Spleen (tissue), 11 donors: ENCODE measurements around the gene RAB25. TPM values are rescaled to one million over a fixed set of nuclear protein-coding genes. Genes with fewer than 3 reads are reported as not detected.

ENCODE experiments used
- DNase-seq: peaks from one replicate; pipeline ENCODE4 v3.0.0-alpha.2; 2020
- H3K27ac ChIP-seq, 8 donors: fragments of 200-600 bp; sonication (generic) in 7 of 8; 1 replicate in 4 of 8; 2 replicates in 4 of 8; pipeline versions ENCODE4 v1.5.0 to v1.8.0; 2016 to 2021; ENCODE audit warnings: inconsistent platforms in 4 of 8, mild to moderate bottlenecking in 4 of 8, moderate library complexity in 1 of 8
- H3K27me3 ChIP-seq, 7 donors: fragments of 200-600 bp; sonication (generic) in 6 of 7; replicated peaks in 1 of 7; 1 replicate in 4 of 7; 2 replicates in 3 of 7; pipeline versions ENCODE4 v1.5.0 to v1.8.0; 2016 to 2021; ENCODE audit warnings: inconsistent platforms in 3 of 7, mild to moderate bottlenecking in 1 of 7
- H3K36me3 ChIP-seq, 6 donors: fragments of 200-600 bp; sonication (generic) in 5 of 6; 1 replicate in 4 of 6; 2 replicates in 2 of 6; pipeline versions ENCODE4 v1.5.0 to v1.8.0; 2016 to 2021; ENCODE audit warnings: inconsistent platforms in 2 of 6
- H3K4me1 ChIP-seq, 6 donors: fragments of 200-600 bp; sonication (generic) in 5 of 6; 1 replicate in 3 of 6; 2 replicates in 3 of 6; pipeline versions ENCODE4 v1.5.0 to v1.8.0; 2016 to 2021; ENCODE audit warnings: inconsistent platforms in 3 of 6
- H3K4me3 ChIP-seq, 8 donors: fragments of 200-600 bp; sonication (generic) in 7 of 8; 1 replicate in 4 of 8; 2 replicates in 4 of 8; pipeline versions ENCODE4 v1.5.0 to v1.8.0; 2016 to 2021; ENCODE audit warnings: inconsistent platforms in 4 of 8, mild to moderate bottlenecking in 4 of 8, moderate library complexity in 2 of 8
- H3K9me3 ChIP-seq, 8 donors: fragments of 200-600 bp; sonication (generic) in 7 of 8; 1 replicate in 4 of 8; 2 replicates in 4 of 8; pipeline versions ENCODE4 v1.5.0 to v1.8.0; 2016 to 2021; ENCODE audit warnings: inconsistent platforms in 4 of 8
- POLR2A ChIP-seq, 3 donors: fragments of 450-650 bp; IDR thresholded peaks; one replicate each; pipeline ENCODE4 v1.5.1; 2017; ENCODE audit warnings: antibody characterized with exemption in 3 of 3, mild to moderate bottlenecking in 1 of 3
- POLR2AphosphoS5 ChIP-seq, 3 donors: sonication (generic); formaldehyde crosslinking; IDR thresholded peaks; one replicate each; pipeline ENCODE4 v1.5.1; 2017; ENCODE audit warnings: antibody characterized with exemption in 3 of 3
- WGBS, 5 donors: extraction: QIAGEN DNeasy Blood & Tissue Kit in 3 of 5; methylation state at CpG; one replicate each; pipeline versions ENCODE4 v1.1.5 to v1.1.7; 2013 to 2018; 5-methylcytosine and 5-hydroxymethylcytosine counted together
- intact Hi-C: fragments of 100-400 bp; cut with DNase I; formaldehyde crosslinking; loops from one replicate; pipeline ENCODE4 v1.15.0; 2023; ENCODE audit warnings: low total_unique reads
- polyA plus RNA-seq, 3 donors: library from polyadenylated mRNA; stranded (reverse); fragments of 200-250 nt; gene quantifications; one replicate each; pipeline ENCODE4 v1.2.1, GENCODE V29; 2013
- total RNA-seq, 7 donors: library from RNA; depleted of rRNA in 3 of 7; stranded (reverse); fragments of >200 nt in 3 of 7; fragmentation: NEBNext Ultra II Directional in 4 of 7; extraction: Animal tissue kit (Norgen Biotek cat#: 25700) in 4 of 7; gene quantifications; one replicate each; pipeline versions ENCODE4 v1.1.0 to v1.2.1, GENCODE V29; 2016 to 2021
- TF ChIP-seq, protein P1 (sequence below), 11 experiments: fragments of 200-600 bp in 7 of 11; fragments of 450-650 bp in 4 of 11; sonication (generic) in 4 of 11; IDR thresholded peaks in 8 of 11; conservative IDR thresholded peaks in 3 of 11; 1 replicate in 7 of 11; 2 replicates in 4 of 11; pipeline versions ENCODE4 v1.4.0 to v1.8.0; 2016 to 2021; ENCODE audit warnings: antibody characterized with exemption in 11 of 11, inconsistent platforms in 4 of 11, mild to moderate bottlenecking in 1 of 11
- donor health status: healthy with polysubstance abuse.
- donor health status: DM: no; HTN: no; CAD: no; lungs with moderate emphysema.
- donor health status: DM: no; HTN: no; CAD: no.
- donor health status: Bipolar disorder and iron deficiency.
- donor health status: healthy.
- donor health status: DM: no; HTN: no; CAD: no.
- donor health status: DM: yes; HTN: yes; CAD: no.

RAB25 gene
- total and polyA plus RNA-seq, 10 donors: 0.28 to 0.70 (median 0.50) TPM; not detected in 5

DNA sequence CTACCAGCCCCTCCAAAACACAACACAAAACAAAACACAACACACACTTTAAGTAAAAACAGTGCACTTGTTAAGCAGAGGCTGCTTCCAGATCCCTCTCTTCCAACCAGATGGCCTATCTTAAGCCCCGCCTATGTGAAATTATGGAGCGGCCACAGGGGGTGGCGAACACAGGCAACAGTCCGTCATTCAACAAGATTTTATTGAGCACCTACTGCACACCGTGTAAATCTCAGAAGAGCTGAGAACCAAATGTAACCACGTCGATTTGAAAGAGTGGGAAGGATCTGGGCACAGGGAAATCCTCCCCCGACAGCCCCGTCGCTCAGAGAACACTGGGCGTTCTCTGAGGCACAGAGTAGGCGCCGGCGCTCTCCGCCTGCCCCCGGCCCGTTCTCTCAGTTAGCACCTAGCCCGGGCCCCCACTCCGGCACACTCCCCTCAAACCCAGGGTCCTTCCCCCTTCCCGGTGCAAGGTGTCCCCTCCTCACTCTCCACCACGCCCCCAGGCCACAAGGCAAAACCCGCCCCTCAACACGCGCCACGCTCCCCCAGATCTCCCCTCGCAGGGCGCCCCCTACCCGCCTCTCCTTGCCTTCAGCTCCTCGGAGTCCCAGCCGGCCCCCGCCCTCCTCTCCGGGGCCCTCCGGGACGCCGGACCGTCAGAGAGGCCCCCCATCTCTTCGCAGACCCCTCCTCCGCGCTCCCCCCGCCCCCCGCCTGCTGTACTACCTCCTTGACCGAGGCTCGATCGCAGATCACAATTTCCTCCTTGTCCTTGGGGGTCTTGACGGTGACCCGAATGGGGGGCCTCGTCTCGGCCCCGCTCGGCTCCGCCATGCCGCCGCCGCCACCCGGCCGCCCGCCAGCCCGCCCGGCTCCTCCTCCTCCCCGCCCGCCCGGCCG is 7.8 kb upstream of the RAB25 start:
- WGBS, 5 donors: 1 to 3% (median 1%) methylated on average over 23 to 63 of the region's 63 CpGs
- Histone ChIP-seq H3K4me3 (peak overlapping the region; percentile 53 to 100 (median 93)), H3K27ac (peak overlapping the region in 6 of 8 donors; percentile 87 to 96 (median 93)), H3K27me3 (no peaks in the 10 kb centered on the region), H3K36me3 (peaks cover 0 to 54% (median 18%) of the 10 kb centered on the region in 6 donors), H3K4me1 (peaks cover 14 to 60% (median 30%) of the 10 kb centered on the region in 6 donors), H3K9me3 (no peaks in the 10 kb centered on the region)
- TF ChIP-seq POLR2AphosphoS5 (IDR thresholded peaks at IDR 0.05): no peak
- TF ChIP-seq, protein P1, sequence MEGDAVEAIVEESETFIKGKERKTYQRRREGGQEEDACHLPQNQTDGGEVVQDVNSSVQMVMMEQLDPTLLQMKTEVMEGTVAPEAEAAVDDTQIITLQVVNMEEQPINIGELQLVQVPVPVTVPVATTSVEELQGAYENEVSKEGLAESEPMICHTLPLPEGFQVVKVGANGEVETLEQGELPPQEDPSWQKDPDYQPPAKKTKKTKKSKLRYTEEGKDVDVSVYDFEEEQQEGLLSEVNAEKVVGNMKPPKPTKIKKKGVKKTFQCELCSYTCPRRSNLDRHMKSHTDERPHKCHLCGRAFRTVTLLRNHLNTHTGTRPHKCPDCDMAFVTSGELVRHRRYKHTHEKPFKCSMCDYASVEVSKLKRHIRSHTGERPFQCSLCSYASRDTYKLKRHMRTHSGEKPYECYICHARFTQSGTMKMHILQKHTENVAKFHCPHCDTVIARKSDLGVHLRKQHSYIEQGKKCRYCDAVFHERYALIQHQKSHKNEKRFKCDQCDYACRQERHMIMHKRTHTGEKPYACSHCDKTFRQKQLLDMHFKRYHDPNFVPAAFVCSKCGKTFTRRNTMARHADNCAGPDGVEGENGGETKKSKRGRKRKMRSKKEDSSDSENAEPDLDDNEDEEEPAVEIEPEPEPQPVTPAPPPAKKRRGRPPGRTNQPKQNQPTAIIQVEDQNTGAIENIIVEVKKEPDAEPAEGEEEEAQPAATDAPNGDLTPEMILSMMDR (IDR thresholded peaks at IDR 0.05 in 8 of 11, conservative IDR thresholded peaks at IDR 0.05 in 3 of 11): peak in 4 of 11 experiments; percentile 21 to 40 (median 30)
- intact Hi-C loops: no loop called here
- DNase-seq: peak; percentile 93

DNA sequence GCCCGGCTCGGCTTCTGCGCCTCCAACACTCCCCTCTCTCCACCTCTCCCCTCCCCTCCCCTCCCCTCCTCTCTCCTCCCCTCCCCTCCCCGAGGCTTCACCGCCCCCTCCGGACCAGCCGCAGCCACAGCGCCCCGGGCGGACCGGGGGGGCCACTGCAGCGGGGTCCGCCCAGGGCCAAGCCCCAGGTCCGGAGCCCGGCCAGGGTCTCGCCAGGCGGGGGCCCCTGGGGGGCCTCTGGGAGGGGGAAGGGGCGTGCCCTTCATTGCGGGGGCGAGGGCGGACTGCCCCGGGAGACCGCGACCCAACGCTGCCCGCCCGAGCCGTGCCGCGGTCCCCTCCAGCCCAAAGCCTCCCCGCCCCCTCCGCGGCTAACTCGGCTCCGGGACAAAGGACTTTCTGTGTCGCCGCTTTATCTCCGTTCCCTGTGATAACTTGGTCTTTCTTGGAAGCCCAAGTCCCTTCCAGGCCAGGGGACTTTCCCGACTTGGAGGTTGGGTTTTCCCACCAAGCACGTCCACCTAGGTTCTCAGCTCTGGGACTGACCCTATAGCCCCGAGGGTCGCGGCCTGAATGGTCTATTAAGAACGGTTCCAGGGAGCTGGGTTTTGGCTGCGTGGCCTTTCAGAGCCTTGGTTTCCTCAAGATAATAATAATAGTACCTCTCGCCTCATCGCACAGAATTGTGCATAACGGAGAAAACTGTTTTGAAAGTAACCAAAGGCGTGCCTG is 7.0 kb upstream of the RAB25 start, which contains the start of gene UBQLN4:
Gene UBQLN4 (minus strand): TSS at position 31 of the 732 bp plus-strand sequence. CDS start 97 bp downstream, outside the sequence.
- Histone ChIP-seq H3K27ac (peak within 1 kb of the TSS; percentile 87 to 96 (median 93)), H3K4me3 (peak within 1 kb of the TSS; percentile 82 to 100 (median 94)), H3K27me3 (no peaks in the 10 kb centered on the region), H3K9me3 (no peaks in the 10 kb centered on the region), H3K4me1 (peaks cover 14 to 60% (median 30%) of the 10 kb centered on the region in 6 donors), H3K36me3 (peaks cover 0 to 54% (median 15%) of the 10 kb centered on the region in 6 donors)
- intact Hi-C loops: no loop called here
- TF ChIP-seq, protein P1 (IDR thresholded peaks at IDR 0.05 in 8 of 11, conservative IDR thresholded peaks at IDR 0.05 in 3 of 11): peak in 10 of 11 experiments; percentile 21 to 83 (median 66)
- TF ChIP-seq POLR2AphosphoS5 (IDR thresholded peaks at IDR 0.05): peak; percentile 56 to 77 (median 67)
- no peak for TF ChIP-seq POLR2A (IDR thresholded peaks at IDR 0.05)
- 0 to 1% (median 1%) methylated on average over 18 to 42 of the region's 49 CpGs for WGBS, 5 donors
- peak; percentile 96 for DNase-seq

GRCh38 chr1:156054500-156055280 is 6.3 kb upstream of the RAB25 start, which contains the start of gene LAMTOR2:
Gene LAMTOR2 (plus strand): TSS chr1:156054782. CDS start chr1:156054890, 108 bp downstream.
- TF ChIP-seq POLR2AphosphoS5 (IDR thresholded peaks at IDR 0.05) (peak; percentile 92 to 94 (median 93)), POLR2A (IDR thresholded peaks at IDR 0.05) (peak in 2 of 3 donors; percentile 41 to 42)
- TF ChIP-seq, protein P1 (IDR thresholded peaks at IDR 0.05 in 8 of 11, conservative IDR thresholded peaks at IDR 0.05 in 3 of 11): peak in 1 of 11 experiments; percentile 11
- peaks cover 0 to 52% (median 12%) of the 10 kb centered on the region in 6 donors for H3K36me3 ChIP-seq
- peaks cover 14 to 60% (median 30%) of the 10 kb centered on the region in 6 donors for H3K4me1 ChIP-seq
- DNase-seq: peak; percentile 99
- H3K27ac ChIP-seq: peak within 1 kb of the TSS; percentile 87 to 96 (median 93)
- H3K27me3 ChIP-seq: no peaks in the 10 kb centered on the region
- intact Hi-C loops: no loop called here
- 0 to 1% (median 0%) methylated on average over 37 to 53 of the region's 53 CpGs for WGBS, 5 donors
- H3K9me3 ChIP-seq: no peaks in the 10 kb centered on the region
- H3K4me3 ChIP-seq: peak within 1 kb of the TSS; percentile 82 to 100 (median 94)
